Esophagus mucosa (tissue), 1 donor: Measurements from ENCODE around the gene DERA. TPM values are rescaled to one million over a fixed set of nuclear protein-coding genes. Genes with fewer than 3 reads are reported as not detected.

ENCODE experiments used
- ATAC-seq: fragments of 200-7000 bp; cut with Tn5 transposase; one replicate; pipeline ENCODE4 v1.9.1; 2020
- total RNA-seq: library from RNA; stranded (reverse); gene quantifications from one replicate; pipeline ENCODE4 v1.2.4, GENCODE V29; 2023
- donor health status: DM: yes; HTN: yes; CAD: no.

DERA gene
- total RNA-seq, 1 donor from 2014 or later = 40.4 TPM

DNA sequence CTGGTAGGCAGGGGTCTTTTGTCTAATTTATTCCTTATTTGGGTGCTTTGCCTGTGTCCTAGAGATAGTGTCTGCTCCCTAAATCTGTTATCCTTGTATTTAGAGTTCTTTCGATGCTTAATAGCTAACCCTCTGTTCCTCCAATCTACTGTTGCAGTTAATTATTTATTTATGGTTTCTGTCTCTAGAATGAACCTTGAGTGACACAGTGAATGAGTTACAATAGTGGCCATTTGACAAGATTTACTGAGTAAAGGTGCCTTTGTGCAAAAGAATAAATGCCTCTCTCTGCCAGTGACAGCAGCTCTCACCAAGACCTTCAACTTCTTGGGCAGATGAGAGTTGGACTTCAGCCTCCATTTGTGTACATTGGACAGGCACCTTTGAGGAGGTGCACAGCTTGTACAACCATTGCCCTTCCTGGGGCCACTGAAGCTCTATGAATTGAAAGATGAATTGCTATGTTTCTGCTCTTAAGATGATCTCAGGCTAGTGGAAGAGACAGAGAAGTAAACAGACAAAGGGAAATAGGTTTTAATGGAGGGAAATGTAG, 165.9 kb downstream of the DERA start:
- no peak for ATAC-seq

GRCh38 chr12:16086462-16086861, 175.3 kb downstream of the DERA start:
- ATAC-seq = no peak

- no peak for ATAC-seq
Observed at GRCh38 chr12:16086942-16087341, 175.8 kb downstream of the DERA start.

Other genes with a start within 250 kb of the DERA start
- gene EPS8, start 121.9 kb upstream of the DERA start, total RNA-seq = 7.7 TPM
- 74.0 TPM for gene STRAP, start 28.9 kb upstream of the DERA start, total RNA-seq